Naive thymus-derived CD8-positive, alpha-beta T cell (primary cell): ENCODE results near the gene SDCBP2. TPM values are rescaled to one million over a fixed set of nuclear protein-coding genes. Genes with fewer than 3 reads are reported as not detected.

Experiments
- ATAC-seq, 2 donors: fragments of 150-1000 bp; cut with Tn5 transposase in 1 of 2; sonication (Bioruptor Pico), chemical (Tn5 transposase) in 1 of 2; 1 replicate in 1 of 2; 2 replicates in 1 of 2; pipeline ENCODE4 v1.10.0; 2021; ENCODE audit warnings: mild to moderate bottlenecking in 2 of 2, moderate library complexity in 2 of 2
- POLR2A ChIA-PET: fragments of 350-600 bp; sonication (Branson Sonifier 250); formaldehyde crosslinking; loops from one replicate; lab custom pipeline; 2021; ENCODE audit warnings: antibody characterized with exemption; lab: Charles Lee
- DNase-seq, 10 donors: peaks; one replicate each; pipeline versions ENCODE4 v3.0.0 to v3.0.0-alpha.2; 2020 to 2022
- H3K27ac Mint-ChIP-seq, 10 donors: one replicate each; pipeline ENCODE4 v1.8.0; 2020 to 2022; ENCODE audit warnings: mild to moderate bottlenecking in 10 of 10, mixed read lengths in 10 of 10, moderate library complexity in 4 of 10, inconsistent platforms in 1 of 10
- H3K27me3 Mint-ChIP-seq, 5 donors: one replicate each; pipeline ENCODE4 v1.8.0; 2021 to 2022; ENCODE audit warnings: mixed read lengths in 5 of 5
- H3K36me3 Mint-ChIP-seq, 3 donors: one replicate each; pipeline ENCODE4 v1.8.0; 2020 to 2022; ENCODE audit warnings: mixed read lengths in 3 of 3, mild to moderate bottlenecking in 2 of 3, inconsistent platforms in 1 of 3
- H3K4me1 Mint-ChIP-seq, 4 donors: one replicate each; pipeline ENCODE4 v1.8.0; 2021 to 2022; ENCODE audit warnings: mixed read lengths in 4 of 4
- H3K4me3 Mint-ChIP-seq, 10 donors: one replicate each; pipeline ENCODE4 v1.8.0; 2020 to 2022; ENCODE audit warnings: mild to moderate bottlenecking in 10 of 10, mixed read lengths in 10 of 10, moderate library complexity in 6 of 10, inconsistent platforms in 1 of 10
- H3K9me3 Mint-ChIP-seq, 9 donors: one replicate each; pipeline ENCODE4 v1.8.0; 2020 to 2022; ENCODE audit warnings: mixed read lengths in 9 of 9, mild to moderate bottlenecking in 3 of 9, inconsistent platforms in 1 of 9, moderate library complexity in 1 of 9
- polyA plus RNA-seq, 3 donors: library from polyadenylated mRNA; unstranded; fragments of 300-500 nt; fragmentation: Illumina TruSeq; gene quantifications; one replicate each; pipeline ENCODE4 v1.2.3, GENCODE V29; 2021
- total RNA-seq, 8 experiments: library from RNA in 2 of 8; stranded (reverse) in 2 of 8; gene quantifications; one replicate each; pipeline ENCODE4 v1.2.3 and lab custom pipeline; 2021 to 2026

The SDCBP2 gene
- total and polyA plus RNA-seq, 5 experiments from 2014 or later, result 0.81 to 3.3 (median 1.5) TPM

DNA sequence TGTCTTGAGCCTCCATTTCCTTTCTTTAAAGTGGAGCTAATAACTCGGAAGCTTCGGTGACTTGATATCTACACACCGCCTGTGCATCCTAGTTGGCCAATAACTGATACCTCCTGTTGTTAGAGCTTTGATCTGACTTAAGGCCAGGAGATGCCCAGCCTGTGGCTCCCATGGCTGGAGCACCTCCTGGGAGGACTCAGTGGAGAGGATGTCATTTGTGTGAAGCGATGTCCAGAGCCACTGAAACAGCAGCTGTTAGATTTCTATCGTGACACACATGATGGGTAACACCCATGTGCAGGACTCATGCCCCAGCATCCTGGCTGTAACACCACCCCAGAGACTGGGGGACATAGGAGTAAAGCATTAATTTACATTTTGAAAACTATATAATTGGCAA lies 30.8 kb downstream of the SDCBP2 start:
- Mint-ChIP-seq H3K4me3 (no peak overlapping the region), H3K36me3 (peaks cover 0 to 44% (median 12%) of the 10 kb centered on the region in 3 donors), H3K27me3 (no peaks in the 10 kb centered on the region), H3K27ac (peak overlapping the region in 1 of 10 donors; percentile 84), H3K9me3 (no peaks in the 10 kb centered on the region), H3K4me1 (peaks cover 24 to 64% (median 40%) of the 10 kb centered on the region in 4 donors)
- DNase-seq, result peak in 1 of 10 donors; percentile 15
- POLR2A ChIA-PET, result interaction anchor here (1.0 to 1.1 kb wide), 2 partner anchors 11 to 24 kb away, joined by 3 to 7 read pairs; no protein-coding TSS in a partner anchor
- no peak for ATAC-seq

- peak in 1 of 10 donors; percentile 41 for DNase-seq
- peak overlapping the region in 1 of 10 donors; percentile 41 for H3K4me3 Mint-ChIP-seq
- H3K9me3 Mint-ChIP-seq, result no peaks in the 10 kb centered on the region
- H3K36me3 Mint-ChIP-seq, result peaks cover 0 to 38% (median 12%) of the 10 kb centered on the region in 3 donors
- H3K4me1 Mint-ChIP-seq, result peaks cover 31 to 71% (median 44%) of the 10 kb centered on the region in 4 donors
- H3K27me3 Mint-ChIP-seq, result no peaks in the 10 kb centered on the region
- peak overlapping the region in 6 of 10 donors; percentile 33 to 86 (median 71) for H3K27ac Mint-ChIP-seq
- POLR2A ChIA-PET, result interaction anchor here (1.0 to 1.1 kb wide), 2 partner anchors 10 to 24 kb away, joined by 3 to 7 read pairs; no protein-coding TSS in a partner anchor
- ATAC-seq, result no peak
These were observed 31.5 kb downstream of the SDCBP2 start for GRCh38 chr20:1297486-1297885.

DNA sequence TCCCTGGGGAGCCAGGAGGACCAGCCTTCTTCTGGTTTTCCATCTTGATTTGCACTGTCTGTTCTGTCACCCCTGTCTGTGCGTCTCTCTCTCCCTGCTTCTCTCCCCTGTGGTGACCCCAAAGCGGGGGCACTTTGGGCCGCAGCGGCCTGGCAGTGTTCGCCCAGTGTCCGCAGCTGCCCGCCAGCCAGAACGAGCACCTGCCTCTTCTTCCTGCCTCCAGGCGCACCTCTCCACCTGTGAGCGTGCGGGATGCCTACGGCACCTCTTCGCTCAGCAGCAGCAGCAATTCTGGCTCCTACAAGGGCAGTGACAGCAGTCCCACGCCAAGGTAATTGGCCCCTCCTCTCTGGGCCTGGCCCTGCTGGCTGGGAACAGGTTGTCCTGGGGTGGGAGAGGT lies 32.0 kb downstream of the SDCBP2 start:
- no peaks in the 10 kb centered on the region for H3K9me3 Mint-ChIP-seq
- POLR2A ChIA-PET, result no interaction called here
- peak overlapping the region in 4 of 10 donors; percentile 47 to 87 (median 80) for H3K27ac Mint-ChIP-seq

GRCh38 chr20:1296117-1296610 lies 32.8 kb downstream of the SDCBP2 start:
- Mint-ChIP-seq H3K36me3 (peaks cover 0 to 33% (median 12%) of the 10 kb centered on the region in 3 donors), H3K9me3 (no peaks in the 10 kb centered on the region), H3K4me3 (no peak overlapping the region), H3K27ac (peak overlapping the region in 4 of 10 donors; percentile 4 to 87 (median 67)), H3K4me1 (peaks cover 34 to 80% (median 53%) of the 10 kb centered on the region in 4 donors), H3K27me3 (no peaks in the 10 kb centered on the region)
- no peak for ATAC-seq
- DNase-seq, result peak in 1 of 10 donors; percentile 60
- POLR2A ChIA-PET, result no interaction called here

More for the DNA sequence above, 32.0 kb downstream of the SDCBP2 start:
- peaks cover 0 to 36% (median 12%) of the 10 kb centered on the region in 3 donors for H3K36me3 Mint-ChIP-seq
- no peaks in the 10 kb centered on the region for H3K27me3 Mint-ChIP-seq
- no peak overlapping the region for H3K4me3 Mint-ChIP-seq
- H3K4me1 Mint-ChIP-seq, result peaks cover 33 to 76% (median 49%) of the 10 kb centered on the region in 4 donors
- peak in 1 of 10 donors; percentile 36 for DNase-seq
- no peak for ATAC-seq

DNA sequence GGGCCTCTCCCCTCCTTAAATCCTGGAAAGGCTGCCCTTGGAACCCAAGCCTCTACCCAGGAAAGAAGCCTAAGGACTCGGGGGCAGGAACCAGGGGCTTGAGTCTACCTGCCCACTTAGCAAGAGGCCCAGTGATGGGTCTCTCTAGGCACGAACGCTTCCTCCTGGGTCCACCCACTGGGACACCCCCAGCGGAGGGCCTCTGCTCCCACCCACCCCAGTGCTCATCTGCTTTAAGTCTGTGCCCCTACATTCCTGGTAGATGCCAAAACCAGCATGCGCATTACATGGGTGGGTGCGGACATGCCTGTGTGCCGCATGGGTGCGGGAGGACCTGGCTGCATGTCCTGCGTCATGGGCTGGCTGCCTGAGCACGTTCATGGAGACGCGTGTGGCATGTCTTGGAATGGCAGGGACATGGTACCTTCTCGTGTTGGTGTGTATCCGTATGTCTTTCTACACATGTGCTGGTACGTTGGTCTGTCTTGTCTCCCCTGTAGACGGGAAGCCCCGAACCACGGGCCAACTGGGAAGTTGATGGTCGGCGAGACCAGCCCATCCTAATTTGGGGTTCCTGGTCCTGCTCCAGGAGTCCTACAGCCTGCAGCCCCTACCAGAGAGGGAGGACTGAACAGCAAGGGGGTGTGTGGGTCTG lies 33.5 kb downstream of the SDCBP2 start:
- H3K27me3 Mint-ChIP-seq, result no peaks in the 10 kb centered on the region
- DNase-seq, result peak in 1 of 10 donors; percentile 58
- POLR2A ChIA-PET, result no interaction called here
- peak overlapping the region in 6 of 10 donors; percentile 3 to 67 (median 23) for H3K27ac Mint-ChIP-seq
- H3K9me3 Mint-ChIP-seq, result no peaks in the 10 kb centered on the region
- peaks cover 0 to 32% (median 12%) of the 10 kb centered on the region in 3 donors for H3K36me3 Mint-ChIP-seq
- H3K4me1 Mint-ChIP-seq, result peaks cover 33 to 80% (median 54%) of the 10 kb centered on the region in 4 donors
- no peak overlapping the region for H3K4me3 Mint-ChIP-seq
- ATAC-seq, result no peak

DNA sequence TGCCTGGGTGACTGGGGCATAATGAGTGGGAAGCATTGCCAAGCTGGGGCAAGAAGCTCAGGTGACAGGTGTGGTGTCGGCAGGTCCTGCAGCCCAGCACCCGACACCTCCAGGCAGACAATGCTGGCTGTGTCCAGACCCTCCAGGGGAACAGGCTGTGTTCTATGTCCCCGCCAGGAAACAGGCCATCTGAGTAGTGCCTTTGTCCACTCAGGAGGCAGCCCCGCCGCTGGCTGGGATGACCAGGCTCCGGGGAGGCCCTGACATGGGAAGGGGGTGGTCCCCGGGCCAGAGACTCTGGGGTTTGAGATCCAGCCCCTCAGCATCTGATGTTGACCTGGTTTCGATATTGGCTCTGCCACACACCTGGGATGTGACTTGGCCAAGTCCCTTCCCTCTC lies 34.4 kb downstream of the SDCBP2 start:
- ATAC-seq, result no peak

GRCh38 chr20:1293641-1294379 lies 35.1 kb downstream of the SDCBP2 start:
- H3K36me3 Mint-ChIP-seq, result peaks cover 0 to 30% (median 10%) of the 10 kb centered on the region in 3 donors
- H3K9me3 Mint-ChIP-seq, result no peaks in the 10 kb centered on the region
- no peak for ATAC-seq
- no peak overlapping the region for H3K4me3 Mint-ChIP-seq
- POLR2A ChIA-PET, result interaction anchor here (1.2 kb wide), 1 partner anchor 7 kb away, joined by 3 read pairs; no protein-coding TSS in a partner anchor
- DNase-seq, result peak in 1 of 10 donors; percentile 31
- peaks cover 27 to 69% (median 42%) of the 10 kb centered on the region in 4 donors for H3K4me1 Mint-ChIP-seq
- no peaks in the 10 kb centered on the region for H3K27me3 Mint-ChIP-seq
- peak overlapping the region in 6 of 10 donors; percentile 29 to 82 (median 42) for H3K27ac Mint-ChIP-seq

More for the DNA sequence above, 34.4 kb downstream of the SDCBP2 start:
- H3K27me3 Mint-ChIP-seq, result no peaks in the 10 kb centered on the region
- POLR2A ChIA-PET, result no interaction called here
- peaks cover 30 to 74% (median 48%) of the 10 kb centered on the region in 4 donors for H3K4me1 Mint-ChIP-seq
- peaks cover 0 to 35% (median 14%) of the 10 kb centered on the region in 3 donors for H3K36me3 Mint-ChIP-seq
- H3K27ac Mint-ChIP-seq, result peak overlapping the region in 2 of 10 donors; percentile 40 to 67
- H3K9me3 Mint-ChIP-seq, result no peaks in the 10 kb centered on the region
- no peak overlapping the region for H3K4me3 Mint-ChIP-seq
- peak in 1 of 10 donors; percentile 53 for DNase-seq

DNA sequence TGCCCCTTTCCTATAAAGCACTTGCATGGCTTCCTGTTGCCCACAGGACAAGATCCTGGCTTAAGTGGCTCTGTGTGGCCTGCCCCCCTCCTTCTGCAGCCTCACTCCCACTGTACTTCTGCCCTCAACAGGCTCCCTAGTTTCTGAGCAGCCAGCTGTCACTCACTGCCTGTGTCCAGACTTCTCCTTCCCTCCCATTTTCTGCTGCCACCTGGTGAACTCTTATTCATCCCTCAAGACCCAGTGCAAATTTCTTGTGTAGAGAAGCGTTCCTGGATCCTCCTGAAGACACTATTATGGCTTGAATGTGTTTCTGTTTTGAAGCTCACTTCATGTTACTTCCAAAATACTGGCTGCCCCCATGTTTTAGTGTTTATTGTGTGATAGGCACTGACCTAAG lies 36.3 kb downstream of the SDCBP2 start:
- POLR2A ChIA-PET, result interaction anchor here (1.1 to 1.2 kb wide), 2 partner anchors 8 to 11 kb away, joined by 3 read pairs; no protein-coding TSS in a partner anchor
- no peaks in the 10 kb centered on the region for H3K27me3 Mint-ChIP-seq

DNA sequence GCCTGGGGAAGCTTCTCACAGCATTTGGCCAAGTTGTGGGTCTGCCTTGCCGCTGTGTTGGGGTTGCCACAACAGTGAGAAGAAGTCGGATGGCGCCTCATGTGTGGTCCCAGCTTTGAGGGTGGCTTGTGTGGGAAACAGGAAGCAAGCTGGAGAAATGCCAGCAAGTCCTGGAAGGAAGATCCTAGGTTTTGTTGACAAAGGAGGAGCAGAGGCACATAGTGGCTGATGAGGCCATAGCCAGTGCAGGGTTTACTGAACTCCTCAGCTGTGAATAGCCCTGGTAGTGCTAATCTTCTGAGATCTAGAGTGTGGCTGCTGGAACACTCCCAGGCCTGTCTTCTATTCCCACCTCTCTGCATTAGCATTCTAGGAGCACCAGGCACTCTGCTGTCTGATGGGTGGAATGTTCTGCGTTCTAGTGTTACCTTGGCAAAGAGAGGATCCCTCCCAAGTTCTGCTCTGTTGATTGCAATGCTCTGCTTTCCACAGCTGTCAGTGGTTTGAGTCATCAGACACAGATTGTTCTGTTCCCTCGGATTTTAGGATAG lies 37.7 kb downstream of the SDCBP2 start:
- POLR2A ChIA-PET, result interaction anchor here (1.1 to 1.5 kb wide), 2 partner anchors 14 to 27 kb away, joined by 3 to 4 read pairs; no protein-coding TSS in a partner anchor

More for the DNA sequence above, 36.3 kb downstream of the SDCBP2 start:
- H3K4me3 Mint-ChIP-seq, result peak overlapping the region in 2 of 10 donors; percentile 3 to 52
- H3K4me1 Mint-ChIP-seq, result peaks cover 30 to 67% (median 46%) of the 10 kb centered on the region in 4 donors
- no peaks in the 10 kb centered on the region for H3K9me3 Mint-ChIP-seq
- ATAC-seq (no peak), DNase-seq (no peak)
- peak overlapping the region in 9 of 10 donors; percentile 26 to 79 (median 44) for H3K27ac Mint-ChIP-seq
- peaks cover 0 to 27% (median 14%) of the 10 kb centered on the region in 3 donors for H3K36me3 Mint-ChIP-seq

DNA sequence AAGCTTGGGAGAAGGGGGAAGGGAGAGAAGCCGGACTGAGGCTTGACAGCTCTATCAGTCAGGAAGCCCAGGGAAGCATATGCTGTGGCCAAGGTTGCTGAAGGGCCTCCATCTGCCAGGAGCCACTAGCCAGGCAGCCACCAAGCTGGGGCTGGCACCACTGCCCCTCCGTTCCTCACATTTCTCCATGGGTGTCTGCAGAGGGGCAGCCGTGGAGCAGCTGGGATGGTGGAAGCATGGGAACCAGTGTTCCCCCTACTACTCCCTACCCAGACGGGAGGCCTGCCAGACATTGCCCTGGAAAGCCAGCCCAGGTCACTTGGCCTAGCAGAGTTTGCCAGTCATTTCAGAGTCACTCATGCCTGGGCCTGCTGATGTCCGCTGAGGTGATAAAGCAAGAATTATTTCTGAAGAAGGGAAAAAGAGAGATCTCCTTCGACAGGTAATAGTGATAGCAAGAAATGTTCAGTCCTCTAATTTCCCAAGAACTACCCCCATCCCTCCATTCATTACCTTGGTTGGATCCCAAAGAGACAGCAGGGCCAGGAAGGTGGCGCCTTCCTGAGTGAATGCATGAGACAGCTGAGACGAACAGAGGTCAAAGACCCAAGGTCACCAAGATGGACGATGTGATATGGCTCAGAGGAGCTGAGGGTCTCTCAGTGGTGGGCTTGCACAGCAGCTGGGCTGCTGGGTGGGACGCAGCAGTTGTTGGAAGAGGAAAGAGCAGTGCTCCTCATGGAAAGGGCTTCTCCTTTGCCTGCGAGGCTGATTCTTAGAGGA lies 41.0 kb downstream of the SDCBP2 start:
- ATAC-seq (no peak), DNase-seq (peak in 1 of 10 donors; percentile 36)
- H3K36me3 Mint-ChIP-seq, result peaks cover 0 to 14% (median 6%) of the 10 kb centered on the region in 3 donors
- peak overlapping the region; percentile 91 to 97 (median 96) for H3K27ac Mint-ChIP-seq
- H3K9me3 Mint-ChIP-seq, result no peaks in the 10 kb centered on the region
- no peaks in the 10 kb centered on the region for H3K27me3 Mint-ChIP-seq
- POLR2A ChIA-PET, result interaction anchor here (1.1 to 2.6 kb wide), 6 partner anchors 10 to 1921 kb away, joined by 3 to 19 read pairs (median 7); partner anchors contain the start of gene SNPH
- peak overlapping the region in 4 of 10 donors; percentile 81 to 94 (median 86) for H3K4me3 Mint-ChIP-seq
- peaks cover 54 to 84% (median 79%) of the 10 kb centered on the region in 4 donors for H3K4me1 Mint-ChIP-seq

More for the DNA sequence above, 37.7 kb downstream of the SDCBP2 start:
- ATAC-seq, result no peak
- no peaks in the 10 kb centered on the region for H3K27me3 Mint-ChIP-seq
- peaks cover 0 to 17% (median 7%) of the 10 kb centered on the region in 3 donors for H3K36me3 Mint-ChIP-seq
- peak overlapping the region in 1 of 10 donors; percentile 31 for H3K4me3 Mint-ChIP-seq
- H3K27ac Mint-ChIP-seq, result peak overlapping the region; percentile 26 to 91 (median 64)
- DNase-seq, result peak in 1 of 10 donors; percentile 8
- H3K4me1 Mint-ChIP-seq, result peaks cover 37 to 68% (median 54%) of the 10 kb centered on the region in 4 donors
- no peaks in the 10 kb centered on the region for H3K9me3 Mint-ChIP-seq

GRCh38 chr20:1287306-1287705 lies 41.6 kb downstream of the SDCBP2 start:
- peaks cover 49 to 82% (median 77%) of the 10 kb centered on the region in 4 donors for H3K4me1 Mint-ChIP-seq
- H3K9me3 Mint-ChIP-seq, result no peaks in the 10 kb centered on the region
- H3K27me3 Mint-ChIP-seq, result no peaks in the 10 kb centered on the region
- ATAC-seq (peak; percentile 46 to 54), DNase-seq (peak in 2 of 10 donors; percentile 24 to 34)
- peak overlapping the region; percentile 91 to 97 (median 96) for H3K27ac Mint-ChIP-seq
- H3K4me3 Mint-ChIP-seq, result peak overlapping the region; percentile 61 to 94 (median 82)
- peaks cover 0 to 14% (median 6%) of the 10 kb centered on the region in 3 donors for H3K36me3 Mint-ChIP-seq
- POLR2A ChIA-PET, result interaction anchor here (0.7 to 2.5 kb wide), 9 partner anchors 9 to 1921 kb away, joined by 3 to 19 read pairs (median 5); partner anchors contain the start of gene SNPH
